ENCODE data around the gene RNASEH2B.

DNA sequence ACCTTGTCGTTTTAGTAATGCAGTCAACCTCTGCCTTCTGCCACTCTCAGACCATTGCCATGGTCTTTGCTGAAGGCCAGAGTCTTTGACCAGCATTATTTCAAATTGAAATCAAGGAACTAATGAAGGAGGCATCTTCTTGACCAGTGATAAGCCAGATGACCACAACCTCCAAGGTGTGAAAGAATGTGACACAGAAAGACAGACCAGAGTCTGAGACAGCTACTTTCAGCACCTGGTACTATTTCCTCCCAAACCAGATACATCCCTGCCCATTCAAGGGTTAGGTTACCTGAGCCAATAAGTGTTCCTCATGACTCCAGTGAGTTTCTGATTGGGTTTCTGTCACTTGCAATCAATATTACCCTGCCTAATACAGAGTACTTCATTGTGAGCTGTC lies 20.3 kb upstream of the RNASEH2B start:
- TF ChIP-seq EZH2 (IDR thresholded peaks at IDR 0.05; ENCODE audit: borderline replicate concordance) (no peak), CTCF (IDR thresholded peaks at IDR 0.05; ENCODE audit: poor library complexity) (no peak), EZH2phosphoT487 (IDR thresholded peaks at IDR 0.05; ENCODE audit: low read depth, severe bottlenecking, unreplicated experiment) (no peak)
